Measurements from ENCODE around the gene ITGA7. TPM values are rescaled to one million over a fixed set of nuclear protein-coding genes. Genes with fewer than 3 reads are reported as not detected.

ITGA7 gene
- polyA plus RNA-seq, 1 of the 3 experiments (the other 2 are of a cell fraction) = 19.7 TPM

DNA sequence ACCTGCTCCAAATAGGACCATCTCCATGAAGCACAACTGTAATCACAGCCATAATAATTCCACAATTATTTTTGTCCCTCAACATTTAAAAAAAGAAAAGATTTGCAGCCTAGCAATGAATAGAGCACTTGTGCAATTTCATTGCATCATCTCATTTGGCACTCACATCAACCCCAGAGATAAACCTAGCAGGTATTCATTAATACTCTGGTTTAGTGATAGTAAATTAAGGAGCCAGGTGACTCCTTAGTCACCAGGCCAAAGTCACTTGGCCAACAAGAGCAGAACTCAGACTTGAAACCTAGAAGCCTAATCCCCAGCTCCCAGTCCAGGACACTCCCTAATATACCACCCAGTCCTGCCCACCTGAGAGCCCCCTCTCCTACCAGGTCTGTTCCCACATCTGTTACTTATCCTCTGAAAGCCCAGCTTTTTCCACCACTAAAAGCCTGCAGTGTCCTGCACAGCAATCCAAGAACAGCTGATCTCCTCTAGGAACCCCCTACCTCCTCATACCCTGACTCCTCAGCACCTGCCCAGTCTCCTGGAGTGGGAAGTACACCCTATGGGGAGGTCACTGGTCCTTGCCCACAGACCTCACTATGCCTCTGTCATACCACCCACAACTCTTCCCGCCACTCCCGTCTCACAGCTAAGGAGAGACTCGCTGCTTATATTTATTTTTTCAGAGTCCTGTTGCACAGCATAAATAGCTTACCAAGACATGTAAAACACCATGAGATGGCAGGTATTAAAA, 48.9 kb downstream of the ITGA7 start (continued):
- TF ChIP-seq CHD2 (IDR thresholded peaks at IDR 0.05; ENCODE audit: low read length, partially characterized antibody) = no peak

DNA sequence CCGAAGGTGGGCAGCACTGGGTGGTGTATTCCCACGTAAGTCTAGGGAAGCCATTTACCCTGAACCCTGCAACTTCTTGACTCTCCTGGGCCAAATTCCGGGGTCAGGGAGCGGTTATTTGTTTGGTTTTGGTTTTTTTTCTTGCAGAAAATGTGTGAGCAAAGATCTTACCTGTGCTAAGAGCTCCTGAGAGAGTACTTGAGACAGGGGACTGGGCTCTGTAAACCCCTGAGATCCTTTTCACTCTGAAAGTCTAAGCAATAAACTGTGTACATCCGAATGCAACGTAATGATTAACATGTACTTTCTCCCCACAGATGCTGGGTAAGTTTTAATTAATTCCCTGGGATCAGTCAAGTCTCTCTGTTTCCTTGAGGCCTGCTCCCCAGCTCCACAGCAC, 49.5 kb downstream of the ITGA7 start:
- no peaks in the 10 kb centered on the region for H4K20me1 ChIP-seq (ENCODE audit: insufficient read depth)
- H3K4me3 ChIP-seq (ENCODE audit: low read depth in 2 of 2, low read length in 1 of 2) = no peak overlapping the region
- H3K9me3 ChIP-seq = no peaks in the 10 kb centered on the region
- no peak overlapping the region for H2AFZ ChIP-seq (ENCODE audit: low read depth)
- 19% methylated on average over 6 of the region's 6 CpGs for WGBS (ENCODE audit: low lambda C conversion rate)
- peaks cover 16% of the 10 kb centered on the region; the same call in 1 of the 2 replicates for H3K27me3 ChIP-seq (ENCODE audit: insufficient read depth)
- ChIA-PET POLR2A (no interaction called here), CTCF (interaction anchor here (1.1 to 6.1 kb wide), 6 partner anchors 11 to 78 kb away, joined by 4 to 91 read pairs (median 36); partner anchors contain the start of genes BLOC1S1 and RDH5)
- no peaks in the 10 kb centered on the region for H3F3A ChIP-seq (replicated peaks; ENCODE audit: insufficient read depth)
- H3K79me2 ChIP-seq (ENCODE audit: insufficient read depth) = no peaks in the 10 kb centered on the region
- no peaks in the 10 kb centered on the region for H3K4me1 ChIP-seq (ENCODE audit: control insufficient read depth in 1 of 2, insufficient read depth in 2 of 2, low read depth in 1 of 2, low read length in 1 of 2)
- H3K27ac ChIP-seq (ENCODE audit: low read depth in 2 of 2, low read length in 1 of 2) = no peak overlapping the region
- no peaks in the 10 kb centered on the region for H3K9me2 ChIP-seq
- H3K36me3 ChIP-seq (replicated peaks in 1 of 2; ENCODE audit: control insufficient read depth in 1 of 2, insufficient read depth in 2 of 2, low read length in 1 of 2) = no peaks in the 10 kb centered on the region
- DNase-seq = no peak
- no peak overlapping the region for H3K9ac ChIP-seq
- H3K4me2 ChIP-seq = no peak overlapping the region
- TF ChIP-seq, protein P1, sequence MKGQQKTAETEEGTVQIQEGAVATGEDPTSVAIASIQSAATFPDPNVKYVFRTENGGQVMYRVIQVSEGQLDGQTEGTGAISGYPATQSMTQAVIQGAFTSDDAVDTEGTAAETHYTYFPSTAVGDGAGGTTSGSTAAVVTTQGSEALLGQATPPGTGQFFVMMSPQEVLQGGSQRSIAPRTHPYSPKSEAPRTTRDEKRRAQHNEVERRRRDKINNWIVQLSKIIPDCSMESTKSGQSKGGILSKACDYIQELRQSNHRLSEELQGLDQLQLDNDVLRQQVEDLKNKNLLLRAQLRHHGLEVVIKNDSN (IDR thresholded peaks at IDR 0.05; ENCODE audit: borderline replicate concordance, low read depth) = no peak
- TF ChIP-seq FOXJ3 (CRISPR knock-in tag; IDR thresholded peaks at IDR 0.05) (no peak), YY1 (IDR thresholded peaks at IDR 0.05; ENCODE audit: low read depth) (no peak), EP300 (IDR thresholded peaks at IDR 0.05; ENCODE audit: borderline replicate concordance in 1 of 2, low read depth in 1 of 2, low read length in 1 of 2) (no peak)

DNA sequence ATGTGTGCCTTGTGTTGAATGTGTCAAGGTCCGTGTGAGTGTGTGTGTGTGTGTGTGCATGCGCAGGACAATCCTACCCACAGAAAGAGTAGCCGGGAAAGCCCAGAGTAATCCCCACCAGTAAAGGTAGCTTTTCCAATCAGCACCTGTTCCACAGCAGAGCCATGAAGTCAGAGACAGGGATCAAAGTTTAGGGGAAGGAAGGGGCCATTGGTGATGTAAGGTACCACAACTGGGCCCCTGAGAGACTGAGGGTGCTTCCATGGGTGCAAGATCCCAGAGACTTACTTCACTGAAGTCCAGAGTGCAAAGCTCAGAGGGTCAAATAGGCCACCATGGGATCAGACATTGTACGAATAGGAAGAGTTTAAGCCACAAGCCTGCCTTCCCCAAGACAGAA, 50.5 kb downstream of the ITGA7 start:
- 50% methylated on average over 4 of the region's 4 CpGs for WGBS (ENCODE audit: low lambda C conversion rate)
- no peak overlapping the region for H2AFZ ChIP-seq (ENCODE audit: low read depth)

More for the DNA sequence above, 50.5 kb downstream of the ITGA7 start:
- no peaks in the 10 kb centered on the region for H3K4me1 ChIP-seq (ENCODE audit: control insufficient read depth in 1 of 2, insufficient read depth in 2 of 2, low read depth in 1 of 2, low read length in 1 of 2)
- peaks cover 16% of the 10 kb centered on the region; the same call in 1 of the 2 replicates for H3K27me3 ChIP-seq (ENCODE audit: insufficient read depth)
- no peaks in the 10 kb centered on the region for H4K20me1 ChIP-seq (ENCODE audit: insufficient read depth)
- no peak overlapping the region for H3K9ac ChIP-seq
- H3K79me2 ChIP-seq (ENCODE audit: insufficient read depth) = no peaks in the 10 kb centered on the region
- H3K4me3 ChIP-seq (ENCODE audit: low read depth in 2 of 2, low read length in 1 of 2) = no peak overlapping the region
- TF ChIP-seq IRF3 (IDR thresholded peaks at IDR 0.05; ENCODE audit: low read depth, low read length) (no peak), CHD2 (IDR thresholded peaks at IDR 0.05; ENCODE audit: low read length, partially characterized antibody) (no peak), RXRA (IDR thresholded peaks at IDR 0.05; ENCODE audit: borderline replicate concordance, low read depth) (no peak), NFIC (IDR thresholded peaks at IDR 0.05; ENCODE audit: borderline replicate concordance) (no peak), SIN3A (IDR thresholded peaks at IDR 0.05; ENCODE audit: borderline replicate concordance, low read depth, low read length) (no peak), RAD21 (IDR thresholded peaks at IDR 0.05; ENCODE audit: low read length) (no peak), CTCF (IDR thresholded peaks at IDR 0.05) (no peak), TEAD4 (IDR thresholded peaks at IDR 0.05; ENCODE audit: borderline replicate concordance, insufficient read depth) (no peak), TCF12 (IDR thresholded peaks at IDR 0.05) (no peak), YY1 (IDR thresholded peaks at IDR 0.05; ENCODE audit: low read depth) (no peak), FOSL2 (IDR thresholded peaks at IDR 0.05; ENCODE audit: borderline replicate concordance, low read depth) (no peak), EZH2phosphoT487 (IDR thresholded peaks at IDR 0.05; ENCODE audit: borderline replicate concordance, low read depth) (no peak), RCOR1 (IDR thresholded peaks at IDR 0.05; ENCODE audit: low read length) (no peak), GABPA (IDR thresholded peaks at IDR 0.05; ENCODE audit: low read depth) (no peak), FOXJ3 (CRISPR knock-in tag; IDR thresholded peaks at IDR 0.05) (no peak), EP300 (IDR thresholded peaks at IDR 0.05; ENCODE audit: borderline replicate concordance in 1 of 2, low read depth in 1 of 2, low read length in 1 of 2) (no peak), JUND (IDR thresholded peaks at IDR 0.05) (no peak)
- TF ChIP-seq, protein P1 (IDR thresholded peaks at IDR 0.05; ENCODE audit: borderline replicate concordance, low read depth) = no peak
- DNase-seq = no peak
- no peak overlapping the region for H3K27ac ChIP-seq (ENCODE audit: low read depth in 2 of 2, low read length in 1 of 2)
- no peaks in the 10 kb centered on the region for H3K36me3 ChIP-seq (replicated peaks in 1 of 2; ENCODE audit: control insufficient read depth in 1 of 2, insufficient read depth in 2 of 2, low read length in 1 of 2)
- no peak overlapping the region for H3K4me2 ChIP-seq
- ChIA-PET CTCF (interaction anchor here (0.6 to 6.1 kb wide), 20 partner anchors 9 to 468 kb away, joined by 3 to 91 read pairs (median 6); partner anchors contain the start of genes BLOC1S1 and RDH5), POLR2A (no interaction called here)
- no peaks in the 10 kb centered on the region for H3K9me2 ChIP-seq
- no peaks in the 10 kb centered on the region for H3F3A ChIP-seq (replicated peaks; ENCODE audit: insufficient read depth)
- H3K9me3 ChIP-seq = no peaks in the 10 kb centered on the region

All from SK-N-SH (cell line).